MG63 (cell line): ENCODE results near the gene NELL2. TPM values are rescaled to one million over a fixed set of nuclear protein-coding genes. Genes with fewer than 3 reads are reported as not detected.
"Not testable (repeated sequence)": the region's sequence is repeated elsewhere in the genome, so short reads cannot be mapped to it uniquely, and the experiment has no call there.

Experiments used
- DNase-seq: peaks from one replicate; pipeline ENCODE4 v3.0.0-alpha.2; 2020
- H3K27me3 ChIP-seq: fragments of 250-450 bp; sonication (Bioruptor Pico); 2 replicates; pipeline ENCODE4 v1.5.1; 2020; ENCODE audit warnings: mild to moderate bottlenecking, moderate library complexity
- H3K36me3 ChIP-seq: fragments of 250-450 bp; sonication (Bioruptor Pico); 2 replicates; pipeline ENCODE4 v1.5.1; 2020; ENCODE audit warnings: mild to moderate bottlenecking, moderate library complexity
- H3K4me3 ChIP-seq: fragments of 250-450 bp; sonication (Bioruptor Pico); 2 replicates; pipeline ENCODE4 v1.5.1; 2020; ENCODE audit warnings: mild to moderate bottlenecking, moderate library complexity
- H3K9me3 ChIP-seq: fragments of 250-450 bp; sonication (Bioruptor Pico); 2 replicates; pipeline ENCODE4 v1.5.1; 2020; ENCODE audit warnings: mild to moderate bottlenecking, moderate library complexity
- total RNA-seq: library from RNA; depleted of rRNA; stranded (reverse); fragments of >200 nt; shearing (Covaris generic); gene quantifications from 2 replicates; pipeline ENCODE4 v1.2.3, GENCODE V29; 2014; ENCODE audit warnings: low replicate concordance

Gene NELL2
- total RNA-seq, 1 experiment from 2014 or later: 3.8 TPM

- H3K9me3 ChIP-seq, H3K36me3 ChIP-seq, DNase-seq, H3K4me3 ChIP-seq, H3K27me3 ChIP-seq: not testable (repeated sequence)
Observed at GRCh38 chr12:44686821-44687432, 189.2 kb downstream of the NELL2 start.

GRCh38 chr12:44677724-44678123 lies 198.4 kb downstream of the NELL2 start:
- no peaks in the 10 kb centered on the region for H3K9me3 ChIP-seq
- no peak for DNase-seq
- no peaks in the 10 kb centered on the region for H3K36me3 ChIP-seq
- H3K4me3 ChIP-seq: no peak overlapping the region
- no peaks in the 10 kb centered on the region for H3K27me3 ChIP-seq

- Histone ChIP-seq H3K36me3 (no peaks in the 10 kb centered on the region), H3K9me3 (no peaks in the 10 kb centered on the region), H3K27me3 (no peaks in the 10 kb centered on the region), H3K4me3 (no peak overlapping the region)
- no peak for DNase-seq
Observed at GRCh38 chr12:44674875-44675274, 201.2 kb downstream of the NELL2 start.

GRCh38 chr12:44673811-44674210 lies 202.3 kb downstream of the NELL2 start:
- Histone ChIP-seq H3K9me3 (no peaks in the 10 kb centered on the region), H3K36me3 (no peaks in the 10 kb centered on the region), H3K27me3 (no peaks in the 10 kb centered on the region), H3K4me3 (no peak overlapping the region)
- no peak for DNase-seq

GRCh38 chr12:44672042-44672441 lies 204.1 kb downstream of the NELL2 start:
- no peak for DNase-seq
- Histone ChIP-seq H3K9me3 (no peaks in the 10 kb centered on the region), H3K27me3 (no peaks in the 10 kb centered on the region), H3K36me3 (no peaks in the 10 kb centered on the region), H3K4me3 (no peak overlapping the region)

GRCh38 chr12:44668443-44668842 lies 207.7 kb downstream of the NELL2 start:
- no peaks in the 10 kb centered on the region for H3K36me3 ChIP-seq
- H3K27me3 ChIP-seq: no peaks in the 10 kb centered on the region
- DNase-seq: no peak
- no peak overlapping the region for H3K4me3 ChIP-seq
- H3K9me3 ChIP-seq: no peaks in the 10 kb centered on the region

GRCh38 chr12:44667461-44667860 lies 208.7 kb downstream of the NELL2 start:
- Histone ChIP-seq H3K9me3 (no peaks in the 10 kb centered on the region), H3K4me3 (no peak overlapping the region), H3K36me3 (no peaks in the 10 kb centered on the region), H3K27me3 (no peaks in the 10 kb centered on the region)
- no peak for DNase-seq

- DNase-seq: no peak
- H3K4me3 ChIP-seq: no peak overlapping the region
- no peaks in the 10 kb centered on the region for H3K27me3 ChIP-seq
- no peaks in the 10 kb centered on the region for H3K36me3 ChIP-seq
- no peaks in the 10 kb centered on the region for H3K9me3 ChIP-seq
Observed at GRCh38 chr12:44663291-44663690, 212.8 kb downstream of the NELL2 start.

GRCh38 chr12:44655846-44656245 lies 220.3 kb downstream of the NELL2 start:
- DNase-seq: no peak
- H3K27me3 ChIP-seq: no peaks in the 10 kb centered on the region
- H3K36me3 ChIP-seq: no peaks in the 10 kb centered on the region
- H3K9me3 ChIP-seq: no peaks in the 10 kb centered on the region
- H3K4me3 ChIP-seq: no peak overlapping the region

- no peaks in the 10 kb centered on the region for H3K36me3 ChIP-seq
- no peak overlapping the region for H3K4me3 ChIP-seq
- H3K9me3 ChIP-seq: no peaks in the 10 kb centered on the region
- no peak for DNase-seq
- H3K27me3 ChIP-seq: no peaks in the 10 kb centered on the region
Observed at GRCh38 chr12:44654646-44655639, 221.2 kb downstream of the NELL2 start.

GRCh38 chr12:44653861-44654527 lies 222.1 kb downstream of the NELL2 start:
- Histone ChIP-seq H3K9me3 (no peaks in the 10 kb centered on the region), H3K4me3 (no peak overlapping the region), H3K27me3 (no peaks in the 10 kb centered on the region), H3K36me3 (no peaks in the 10 kb centered on the region)
- DNase-seq: no peak

- H3K4me3 ChIP-seq: no peak overlapping the region
- no peaks in the 10 kb centered on the region for H3K9me3 ChIP-seq
- no peaks in the 10 kb centered on the region for H3K36me3 ChIP-seq
- DNase-seq: no peak
- H3K27me3 ChIP-seq: no peaks in the 10 kb centered on the region
Observed at GRCh38 chr12:44649693-44650092, 226.4 kb downstream of the NELL2 start.

- no peak for DNase-seq
- H3K36me3 ChIP-seq: no peaks in the 10 kb centered on the region
Observed at GRCh38 chr12:44647917-44648690, 228.0 kb downstream of the NELL2 start.

GRCh38 chr12:44640427-44641190 lies 235.5 kb downstream of the NELL2 start:
- no peak overlapping the region for H3K4me3 ChIP-seq
- no peak for DNase-seq
- no peaks in the 10 kb centered on the region for H3K9me3 ChIP-seq
- no peaks in the 10 kb centered on the region for H3K36me3 ChIP-seq
- H3K27me3 ChIP-seq: no peaks in the 10 kb centered on the region

More at GRCh38 chr12:44647917-44648690, 228.0 kb downstream of the NELL2 start:
- H3K27me3 ChIP-seq: no peaks in the 10 kb centered on the region
- no peaks in the 10 kb centered on the region for H3K9me3 ChIP-seq
- no peak overlapping the region for H3K4me3 ChIP-seq

GRCh38 chr12:44637875-44638274 lies 238.2 kb downstream of the NELL2 start:
- Histone ChIP-seq H3K9me3 (no peaks in the 10 kb centered on the region), H3K36me3 (no peaks in the 10 kb centered on the region), H3K4me3 (no peak overlapping the region), H3K27me3 (no peaks in the 10 kb centered on the region)
- no peak for DNase-seq

- H3K4me3 ChIP-seq: no peak overlapping the region
- H3K36me3 ChIP-seq: no peaks in the 10 kb centered on the region
- no peaks in the 10 kb centered on the region for H3K9me3 ChIP-seq
- no peaks in the 10 kb centered on the region for H3K27me3 ChIP-seq
- DNase-seq: no peak
Observed at GRCh38 chr12:44628180-44628579, 247.9 kb downstream of the NELL2 start.
